ENCODE measurements around the gene LCORL.

The LCORL gene

DNA sequence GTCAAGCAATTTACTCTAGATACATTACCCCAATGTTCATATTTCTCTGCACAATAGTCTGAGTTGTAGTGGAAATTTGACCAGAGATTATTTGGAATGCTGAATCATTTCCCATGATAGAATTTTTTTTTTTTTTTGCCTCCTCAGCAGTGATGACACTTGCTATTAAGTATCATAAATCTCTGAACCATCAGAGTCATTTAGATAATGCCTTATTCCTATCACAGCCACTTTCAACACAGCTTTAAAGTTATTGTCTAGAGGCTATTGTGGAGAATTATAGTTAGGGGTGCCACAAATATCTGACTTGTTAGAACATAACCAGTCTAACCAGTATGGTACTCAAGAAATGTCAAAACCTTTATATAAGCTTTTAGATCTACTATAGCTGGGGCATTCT, 79.8 kb downstream of the LCORL start:
- no peak for DNase-seq (ENCODE audit: low read depth)
- no peak for TF ChIP-seq CTCF (IDR thresholded peaks at IDR 0.05; ENCODE audit: low read depth, low read length, missing control alignments)

DNA sequence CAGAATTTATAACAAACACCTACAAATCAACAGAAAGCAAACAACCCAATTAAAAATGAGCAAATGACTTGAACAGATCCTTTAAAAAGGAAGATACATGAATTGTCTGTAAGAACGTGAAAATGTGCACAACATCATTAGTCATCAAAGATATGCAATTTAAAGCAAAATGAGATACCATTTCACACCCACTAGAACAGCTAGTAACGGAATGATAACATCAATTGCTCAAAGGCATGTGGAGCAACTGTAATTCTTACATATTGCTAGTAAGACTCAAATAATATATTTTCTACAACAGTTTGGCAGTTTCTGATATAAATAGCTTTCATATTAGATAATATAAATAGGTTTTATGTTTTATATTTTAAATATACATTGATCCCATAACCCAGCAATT, 82.5 kb downstream of the LCORL start:
- no peak for TF ChIP-seq CTCF (IDR thresholded peaks at IDR 0.05; ENCODE audit: low read depth, low read length, missing control alignments)
- no peak for DNase-seq (ENCODE audit: low read depth)

More for the DNA sequence above, 79.8 kb downstream of the LCORL start:
- H3K4me3 ChIP-seq (ENCODE audit: low read depth, low read length), result no peak overlapping the region

DNA sequence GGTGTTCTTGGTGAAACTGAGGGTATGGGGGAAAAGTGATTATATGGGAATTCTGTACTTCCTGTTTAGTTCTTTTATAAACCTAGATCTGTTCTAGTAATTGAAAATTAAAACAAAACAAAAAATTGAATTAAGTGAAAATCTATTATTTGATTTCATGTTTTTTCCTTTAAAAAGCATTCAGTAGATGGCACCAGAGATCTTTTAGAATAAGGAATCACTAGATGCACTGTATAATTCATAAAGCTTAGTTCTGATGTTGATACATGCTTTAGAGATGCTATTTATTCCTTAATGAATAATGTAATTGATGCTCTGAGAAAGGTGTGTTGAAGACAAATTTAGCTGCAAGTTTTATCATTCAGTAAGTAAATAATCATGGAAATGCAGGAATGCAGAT, 87.3 kb downstream of the LCORL start:
- no peak for DNase-seq (ENCODE audit: low read depth)
- no peak for TF ChIP-seq CTCF (IDR thresholded peaks at IDR 0.05; ENCODE audit: low read depth, low read length, missing control alignments)
- H3K4me3 ChIP-seq (ENCODE audit: low read depth, low read length), result no peak overlapping the region

More for the DNA sequence above, 82.5 kb downstream of the LCORL start:
- H3K4me3 ChIP-seq (ENCODE audit: low read depth, low read length), result no peak overlapping the region

GRCh38 chr4:17933126-17933525, 88.4 kb downstream of the LCORL start:
- no peak overlapping the region for H3K4me3 ChIP-seq (ENCODE audit: low read depth, low read length)
- DNase-seq (ENCODE audit: low read depth), result no peak
- no peak for TF ChIP-seq CTCF (IDR thresholded peaks at IDR 0.05; ENCODE audit: low read depth, low read length, missing control alignments)

GRCh38 chr4:17932041-17932440, 89.5 kb downstream of the LCORL start:
- no peak for DNase-seq (ENCODE audit: low read depth)
- no peak for TF ChIP-seq CTCF (IDR thresholded peaks at IDR 0.05; ENCODE audit: low read depth, low read length, missing control alignments)

DNA sequence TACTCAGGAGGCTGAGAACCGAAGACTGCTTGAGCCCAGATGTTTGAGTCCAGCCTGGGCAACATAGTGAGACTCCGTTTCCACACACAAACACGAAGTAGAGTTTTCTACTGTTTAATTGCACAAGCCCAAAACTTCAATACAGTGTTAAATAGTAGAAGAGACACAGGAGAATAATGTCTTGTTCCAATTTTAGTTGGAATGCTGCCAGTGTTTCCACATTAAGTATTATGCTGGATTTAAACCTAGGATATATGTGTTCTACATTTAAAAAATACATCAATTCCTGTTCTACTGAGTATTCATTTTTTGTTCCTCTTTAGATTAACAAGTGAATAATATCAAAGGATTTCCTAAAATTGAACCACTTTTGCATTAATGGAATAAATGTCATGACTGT, 91.3 kb downstream of the LCORL start:
- H3K4me3 ChIP-seq (ENCODE audit: low read depth, low read length), result no peak overlapping the region
- no peak for TF ChIP-seq CTCF (IDR thresholded peaks at IDR 0.05; ENCODE audit: low read depth, low read length, missing control alignments)
- no peak for DNase-seq (ENCODE audit: low read depth)

More at GRCh38 chr4:17932041-17932440, 89.5 kb downstream of the LCORL start:
- H3K4me3 ChIP-seq (ENCODE audit: low read depth, low read length), result no peak overlapping the region

- DNase-seq (ENCODE audit: low read depth), result no peak
- no peak for TF ChIP-seq CTCF (IDR thresholded peaks at IDR 0.05; ENCODE audit: low read depth, low read length, missing control alignments)
- no peak overlapping the region for H3K4me3 ChIP-seq (ENCODE audit: low read depth, low read length)
These were observed 97.4 kb downstream of the LCORL start for GRCh38 chr4:17924189-17924588.

All from GM12864 (cell line).